GM19438 (cell line): ENCODE data around the gene IGSF9B.
A peak's percentile ranks its signal among the peaks of the same experiment; 100 is the strongest.

Source experiments
- ATAC-seq: cut with Tn5 transposase; IDR thresholded peaks from one replicate; pipeline ENCODE4 v1.9.1; 2021; ENCODE audit warnings: low read depth; ENCODE audit not compliant: unreplicated experiment

Gene IGSF9B

DNA sequence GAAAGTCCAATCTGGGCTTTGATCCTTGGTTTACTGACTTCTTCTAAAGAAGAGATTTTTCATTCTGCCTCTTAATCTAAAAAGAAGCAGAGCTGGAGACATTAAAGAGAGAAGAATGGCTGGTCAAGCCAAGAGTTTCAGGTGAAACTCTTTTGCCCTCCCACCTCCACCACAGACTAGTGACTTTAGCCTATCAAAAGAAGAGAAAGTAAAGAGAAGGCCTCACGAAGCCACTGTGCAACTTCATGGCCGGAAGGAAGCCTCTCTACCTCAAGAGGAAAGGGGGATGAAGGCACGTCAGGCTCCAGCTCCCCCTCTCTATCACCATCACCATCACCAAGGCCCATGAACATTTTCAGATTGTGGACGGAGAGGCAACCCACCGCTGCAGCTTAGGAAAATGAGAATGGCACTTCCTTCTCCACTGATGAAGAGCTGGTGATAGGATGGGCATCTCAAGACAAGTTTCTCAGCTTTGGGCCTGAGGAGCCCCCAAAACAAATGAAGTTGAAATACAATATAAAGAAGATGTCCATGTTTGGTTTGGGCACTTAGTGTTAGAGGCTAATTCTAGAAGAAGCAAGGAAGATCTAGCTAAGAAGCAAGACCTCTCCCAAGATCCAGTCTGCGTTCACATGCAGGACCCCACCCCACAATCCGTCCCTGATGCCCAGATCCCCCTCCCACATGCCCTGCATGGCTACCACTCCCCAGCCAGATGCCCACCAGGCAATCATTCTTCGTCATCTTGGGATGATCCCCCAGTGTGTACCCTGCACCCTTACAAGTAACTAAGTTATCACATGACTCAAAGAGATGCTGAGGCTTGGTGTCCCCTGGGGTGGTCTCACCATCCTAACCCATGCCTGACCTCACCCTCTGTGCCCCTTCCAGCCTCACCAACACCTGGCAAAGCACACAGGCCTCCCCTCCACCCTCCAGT lies 52.6 kb downstream of the IGSF9B start:
- ATAC-seq, result no peak

DNA sequence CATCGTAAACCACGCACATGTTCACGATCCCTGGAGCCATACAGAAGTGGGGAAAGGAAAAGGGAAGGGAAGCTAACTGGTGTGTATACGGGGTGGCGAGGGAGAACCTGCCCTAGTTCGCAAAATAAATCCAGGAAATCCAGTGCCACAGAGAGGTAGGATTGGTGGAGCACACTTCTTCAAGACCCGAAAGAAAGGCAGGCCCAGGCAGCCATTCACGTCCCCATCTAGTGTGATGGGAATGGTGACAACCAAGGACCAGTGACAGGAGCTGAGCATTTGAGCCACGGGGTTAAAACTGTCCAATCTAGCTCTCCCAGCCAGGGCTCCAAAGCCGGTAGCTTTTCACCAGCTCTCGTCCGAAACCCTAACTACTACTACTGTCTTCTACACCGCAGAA lies 53.7 kb downstream of the IGSF9B start:
- no peak for ATAC-seq

DNA sequence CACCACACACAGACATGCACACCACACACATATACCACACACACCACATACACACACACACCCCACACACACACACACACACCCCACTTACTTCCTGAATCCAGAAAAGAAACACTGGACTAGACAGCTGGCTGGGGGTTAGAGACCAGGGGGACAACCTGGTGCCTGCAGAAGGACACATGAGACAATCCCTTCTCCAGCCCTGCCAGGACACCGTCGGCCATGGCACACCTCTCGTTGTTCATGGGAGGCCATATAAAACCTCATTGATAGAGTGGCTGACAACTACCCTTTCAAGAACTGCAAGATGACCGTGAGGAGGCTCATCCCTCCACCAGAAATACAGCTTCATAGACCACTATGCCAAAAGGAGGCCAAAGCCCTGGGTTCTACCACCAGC lies 54.3 kb downstream of the IGSF9B start:
- ATAC-seq, result no peak

DNA sequence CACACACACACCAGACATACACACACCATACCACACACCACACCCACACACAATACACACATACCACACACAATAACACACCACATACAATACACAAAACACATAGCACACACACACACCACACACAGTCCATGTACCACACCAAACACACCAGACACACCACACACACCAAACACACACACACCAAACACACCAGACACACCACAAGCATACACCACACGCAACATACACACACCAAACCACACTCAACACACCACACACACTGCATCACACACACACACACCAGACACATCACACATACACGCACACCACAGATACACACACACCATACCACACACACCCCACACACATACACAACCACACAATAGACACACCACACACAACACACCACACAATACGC lies 54.8 kb downstream of the IGSF9B start:
- ATAC-seq, result no peak

DNA sequence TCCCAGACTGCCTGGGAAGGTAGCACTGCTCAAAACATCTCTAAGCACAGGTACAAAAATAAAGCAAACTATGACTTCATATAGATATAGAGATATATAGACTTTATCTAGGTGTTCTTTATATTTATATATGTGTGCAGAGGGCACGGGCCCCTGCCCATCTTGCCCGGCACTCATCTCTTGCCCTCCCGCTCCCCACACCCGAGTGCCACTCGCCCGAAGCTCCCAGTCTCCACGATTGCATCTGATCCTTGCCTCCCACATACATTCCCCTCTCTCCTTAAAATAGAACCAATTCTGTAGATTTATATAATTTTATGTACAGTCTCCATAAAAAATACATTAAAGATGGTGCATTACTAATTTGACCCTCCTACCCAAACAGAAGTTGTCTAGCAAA lies 55.5 kb downstream of the IGSF9B start:
- ATAC-seq, result no peak

DNA sequence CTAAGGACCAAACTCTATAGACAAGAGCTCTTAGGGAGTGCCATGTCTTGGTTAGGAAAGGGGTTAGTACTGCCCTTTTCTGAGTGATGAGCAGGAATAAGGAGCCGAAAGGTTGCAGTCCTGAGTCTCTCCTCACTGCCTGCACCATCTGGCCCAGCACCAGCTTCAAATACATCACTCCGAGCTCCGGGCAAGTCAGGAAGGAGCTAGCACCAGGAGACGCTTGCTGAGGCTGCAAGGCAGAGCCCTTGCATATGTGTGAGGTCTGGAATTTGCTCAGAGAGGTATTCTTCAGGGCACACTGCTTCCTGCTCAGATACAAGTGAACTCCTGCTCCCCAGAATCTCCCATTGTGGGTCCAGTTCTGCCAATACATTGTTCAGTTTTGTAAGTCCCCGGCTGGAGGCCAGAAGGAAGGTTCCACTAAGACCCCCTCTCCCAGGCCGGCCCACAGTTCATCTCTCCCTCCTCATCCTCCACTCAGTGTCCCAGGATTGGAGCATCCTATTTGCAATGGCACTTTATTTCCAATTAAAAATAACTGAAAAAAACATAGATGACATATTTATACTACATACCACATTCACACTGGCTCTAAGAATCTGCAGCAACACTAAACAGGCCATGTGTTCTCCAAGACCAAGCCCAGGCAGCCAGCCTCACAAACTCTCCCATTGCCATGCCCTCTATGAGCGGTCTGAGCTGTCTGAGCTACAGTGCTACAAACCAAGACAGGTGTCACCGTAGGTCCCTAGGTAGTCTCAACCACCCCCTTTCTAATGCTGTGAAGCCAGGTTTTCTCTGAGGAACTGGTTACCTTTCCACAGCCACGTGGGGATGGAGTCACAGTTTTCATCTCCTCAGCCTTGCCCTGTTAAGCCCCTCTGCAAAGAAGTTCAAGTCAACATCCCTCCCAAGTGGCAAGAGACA lies 56.3 kb downstream of the IGSF9B start:
- ATAC-seq, result no peak

DNA sequence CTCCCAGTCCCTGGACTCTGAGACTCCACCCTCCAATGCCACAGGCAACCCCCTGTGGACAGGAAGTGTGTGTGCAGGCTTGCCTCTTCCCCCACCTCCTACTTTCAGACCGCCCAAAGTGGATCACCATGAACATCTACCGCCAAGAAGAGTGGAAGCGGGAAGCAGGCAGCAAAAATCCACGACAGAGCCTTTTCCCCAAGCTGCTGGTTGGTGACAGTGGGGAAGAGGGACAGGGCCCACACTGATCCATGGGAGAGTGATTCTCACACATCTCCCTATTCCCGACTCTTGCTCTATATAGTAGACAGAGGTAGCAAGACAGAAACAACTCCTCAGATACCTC lies 58.0 kb downstream of the IGSF9B start:
- no peak for ATAC-seq

DNA sequence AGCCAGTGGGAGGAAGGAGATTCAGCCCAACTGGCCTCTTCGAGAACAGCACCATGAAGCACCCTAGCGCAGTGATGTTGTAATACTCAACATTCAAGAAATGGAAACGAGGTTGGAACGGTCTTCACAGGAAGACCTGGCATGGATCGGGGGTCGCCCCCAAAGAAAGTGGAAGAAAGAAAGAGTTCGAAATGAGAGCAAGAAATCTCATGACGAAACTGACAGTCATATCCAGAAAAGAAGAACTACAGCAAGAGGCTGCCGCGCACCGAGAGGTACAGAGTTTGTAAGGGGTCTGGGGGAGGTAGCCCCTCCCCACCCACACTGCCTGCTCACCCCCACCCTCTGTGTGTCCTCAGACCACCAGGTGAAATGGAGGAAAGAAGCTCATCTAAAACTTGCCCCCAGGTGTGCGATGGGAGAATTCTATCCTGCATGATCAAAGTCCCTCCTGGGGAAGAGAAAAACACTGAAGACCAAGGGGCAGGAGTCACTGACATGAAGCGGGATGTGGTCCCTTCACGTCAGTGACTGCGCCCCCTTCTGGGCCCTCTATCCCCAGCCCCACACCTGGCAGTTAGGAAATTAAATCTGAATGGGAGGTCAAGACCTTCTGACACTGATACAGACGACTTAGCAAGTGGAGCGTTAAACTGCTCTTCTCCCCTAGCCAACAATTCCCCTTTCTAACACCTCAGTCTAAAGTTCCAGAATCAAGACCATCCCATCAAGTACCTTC lies 58.6 kb downstream of the IGSF9B start:
- ATAC-seq, result no peak

DNA sequence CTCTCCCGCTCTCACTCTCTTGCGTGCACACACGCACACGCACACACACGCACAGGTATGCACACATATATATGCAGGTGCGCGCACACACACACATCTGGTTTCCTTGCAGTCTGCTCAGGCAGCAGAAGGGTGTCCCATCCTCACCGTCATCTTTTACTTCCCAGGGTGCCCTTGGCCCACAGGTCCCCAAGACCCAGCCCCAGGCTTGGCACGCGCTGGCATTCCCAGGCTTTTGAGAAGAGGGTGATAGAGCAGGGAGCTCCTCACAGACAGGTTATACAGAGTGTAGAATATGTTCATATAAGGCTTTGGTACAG lies 59.5 kb downstream of the IGSF9B start:
- no peak for ATAC-seq

DNA sequence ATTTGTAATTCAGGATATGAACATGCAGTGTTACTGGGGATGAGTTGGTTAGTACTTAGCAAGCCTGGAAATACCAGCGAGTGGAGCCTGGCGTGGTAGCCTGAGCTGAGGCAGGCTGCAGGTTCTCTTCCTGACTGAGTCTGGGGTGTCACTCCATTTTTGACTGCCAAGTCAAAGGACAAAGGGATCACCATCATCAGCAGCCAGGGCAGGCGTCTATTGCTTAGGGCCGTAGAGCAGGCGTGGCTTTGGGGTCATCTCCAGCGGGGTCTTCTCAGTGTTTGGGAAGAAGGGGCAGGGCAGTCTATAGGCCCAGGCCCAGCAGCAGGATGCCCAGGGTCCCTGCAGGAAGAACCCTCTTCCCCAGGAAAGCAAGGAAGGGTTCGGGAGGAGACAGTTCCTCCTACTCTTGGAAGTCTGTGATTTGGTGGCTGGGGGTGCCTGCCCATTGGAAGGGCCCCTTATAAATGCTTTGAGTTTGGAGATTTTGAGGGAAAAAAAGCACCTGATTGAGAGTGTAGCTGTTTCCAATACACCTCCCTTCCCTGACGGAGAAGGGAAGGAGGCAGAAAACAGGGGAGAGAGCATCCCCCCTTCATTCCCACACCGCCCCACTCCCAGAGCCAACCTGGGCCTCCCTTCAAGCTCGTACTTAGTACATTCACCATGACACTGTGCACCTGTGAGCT lies 60.0 kb downstream of the IGSF9B start:
- no peak for ATAC-seq

DNA sequence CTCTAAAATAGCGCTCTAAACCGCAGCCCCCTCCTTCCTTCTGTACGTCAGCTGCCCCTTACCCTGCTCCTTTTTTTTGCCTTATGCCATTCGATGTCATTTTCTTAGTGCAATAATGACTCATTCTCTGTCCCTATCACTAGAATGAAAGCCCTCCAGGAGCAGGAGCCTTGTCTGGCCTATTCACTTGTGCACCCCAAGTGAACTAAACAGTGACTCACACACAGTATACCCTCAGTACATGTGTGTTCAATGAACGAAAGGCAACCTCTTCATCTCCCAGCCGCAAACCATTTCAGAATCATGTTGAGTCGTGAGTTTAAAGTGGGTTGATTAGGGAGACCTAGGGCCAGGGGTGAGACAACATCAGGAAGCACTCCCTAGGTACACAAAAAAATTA lies 60.7 kb downstream of the IGSF9B start:
- no peak for ATAC-seq

DNA sequence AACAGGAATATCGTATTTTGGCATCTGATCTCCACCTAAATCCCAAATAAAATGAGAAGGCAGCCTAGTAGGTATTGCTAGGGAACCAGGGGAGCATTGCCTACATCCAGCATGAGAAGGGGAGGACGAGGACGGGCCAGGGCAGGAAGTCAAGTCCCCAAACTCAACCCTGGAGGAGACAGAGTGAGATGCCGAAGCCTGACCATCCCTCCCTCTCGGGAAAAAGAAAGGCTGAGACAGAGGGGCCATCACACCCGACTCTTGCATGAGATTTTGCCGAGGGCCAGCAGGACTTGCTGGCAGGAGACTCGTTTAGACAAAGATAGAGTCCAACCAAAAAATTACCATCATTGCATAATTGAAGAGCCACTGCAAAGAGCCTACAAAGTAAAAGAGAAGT lies 61.2 kb downstream of the IGSF9B start:
- ATAC-seq, result peak; percentile 19

DNA sequence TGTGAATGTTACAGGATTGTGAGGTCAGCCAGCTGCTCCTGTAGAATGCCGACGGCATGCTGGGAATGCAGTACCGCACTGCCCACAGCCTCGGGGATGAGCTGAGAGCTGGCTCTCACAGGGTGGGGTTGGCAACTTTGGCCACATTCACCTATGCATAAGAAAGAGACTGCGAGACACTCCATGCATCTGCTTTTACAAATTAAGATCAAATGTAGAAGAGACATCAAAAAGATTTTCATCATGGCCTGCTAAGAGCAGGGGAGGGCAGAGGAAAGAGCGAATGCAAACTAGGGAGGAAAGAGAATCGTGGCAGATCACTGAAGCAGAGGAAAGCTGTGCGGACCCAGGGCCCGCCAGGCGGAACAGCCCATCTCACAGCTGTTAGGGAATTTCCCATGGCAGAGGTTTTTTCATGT lies 61.7 kb downstream of the IGSF9B start:
- ATAC-seq, result peak; percentile 69

DNA sequence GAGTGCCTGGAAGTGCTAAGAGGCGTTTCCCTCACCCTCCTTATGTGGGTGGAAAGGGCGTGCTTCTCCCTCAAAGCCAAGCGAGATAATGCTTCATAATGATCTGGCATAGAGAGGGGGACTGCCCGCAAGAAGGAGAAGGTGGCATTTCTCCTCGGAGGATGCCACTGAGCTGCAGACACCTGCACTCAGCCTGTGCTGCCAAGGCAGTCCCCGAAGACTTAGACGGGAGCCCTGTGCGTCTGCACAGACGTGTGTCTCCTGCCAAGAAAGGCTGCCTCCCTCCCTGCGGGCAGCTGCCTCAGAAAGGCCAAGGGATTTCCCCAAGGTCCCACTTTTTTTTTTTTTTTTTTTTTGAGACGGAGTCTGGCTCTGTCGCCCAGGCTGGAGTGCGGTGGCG lies 63.4 kb downstream of the IGSF9B start:
- ATAC-seq, result no peak

DNA sequence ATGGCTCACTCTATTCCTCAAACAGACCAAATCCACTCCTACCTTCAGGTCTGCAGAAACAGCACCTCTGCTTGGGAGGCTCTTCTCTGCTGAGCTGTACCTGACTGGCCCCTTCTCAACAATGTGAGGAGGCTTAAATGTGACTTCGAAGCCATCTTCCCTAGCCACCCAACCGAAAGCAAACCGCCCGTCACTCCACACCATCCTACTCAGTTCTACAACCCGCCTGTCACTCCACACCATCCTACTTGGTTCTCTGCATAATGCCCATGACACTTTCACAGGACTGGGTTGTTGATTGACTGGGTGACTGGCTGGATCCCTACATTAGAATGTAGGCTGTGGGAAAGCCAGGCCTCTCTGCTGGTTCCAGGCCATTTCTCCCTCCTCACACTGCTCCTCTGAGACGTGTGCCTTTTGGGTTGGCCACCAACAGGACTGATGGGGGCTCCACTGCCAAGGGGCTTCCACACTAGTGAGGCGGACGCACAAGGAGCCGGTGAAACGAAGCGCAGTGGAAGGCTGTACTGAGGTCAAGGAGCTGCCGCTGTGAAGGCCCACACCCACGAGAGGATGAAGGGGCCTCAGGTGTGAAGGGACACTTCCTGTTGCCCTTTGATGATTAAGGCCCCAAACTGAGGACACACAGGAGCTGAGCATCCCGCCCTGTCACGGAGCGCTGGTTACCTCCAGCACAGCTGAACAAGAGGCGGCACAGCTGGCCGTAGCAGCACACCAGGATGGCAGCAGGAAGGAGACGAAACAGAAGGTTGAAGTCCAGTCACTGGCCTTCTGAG lies 64.0 kb downstream of the IGSF9B start:
- no peak for ATAC-seq

DNA sequence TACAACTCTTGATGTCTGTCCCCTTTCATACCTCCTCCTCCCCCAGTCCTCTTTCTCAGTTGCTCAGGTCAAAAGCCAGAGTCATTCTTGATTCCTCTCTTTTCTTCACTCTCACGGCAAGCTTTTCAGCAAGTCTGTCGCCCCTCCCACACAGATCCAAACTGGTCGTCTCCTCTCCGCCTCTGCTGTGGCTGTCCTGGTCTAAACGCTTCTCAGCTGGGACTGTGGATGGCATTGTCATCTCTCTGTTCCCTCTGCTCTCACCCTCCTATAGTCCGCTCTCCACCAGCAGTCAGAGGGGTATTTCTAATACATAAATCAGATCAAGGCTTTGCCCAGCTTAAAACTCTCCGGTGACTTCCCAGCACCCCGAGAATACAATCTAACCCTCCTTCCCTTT lies 64.6 kb downstream of the IGSF9B start:
- no peak for ATAC-seq

DNA sequence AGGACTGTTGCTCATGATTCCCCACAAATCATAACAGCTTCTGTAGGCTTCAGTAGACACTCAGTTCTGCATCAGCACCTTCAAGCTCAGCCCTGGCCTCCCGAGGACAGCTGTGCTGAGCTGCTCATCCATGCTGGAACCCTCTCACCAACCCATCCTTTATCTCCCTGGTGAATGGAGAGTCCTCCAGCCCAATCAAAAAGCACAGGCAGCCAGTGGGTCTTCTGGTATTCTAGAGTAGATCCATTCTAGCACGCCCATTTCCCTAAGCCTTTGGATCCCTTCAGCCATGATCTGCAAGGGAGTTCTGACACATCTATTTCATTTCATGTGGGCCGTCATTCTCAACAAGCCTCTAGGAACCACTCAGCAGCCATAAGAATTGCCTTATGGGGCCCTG lies 66.9 kb downstream of the IGSF9B start:
- ATAC-seq, result no peak

DNA sequence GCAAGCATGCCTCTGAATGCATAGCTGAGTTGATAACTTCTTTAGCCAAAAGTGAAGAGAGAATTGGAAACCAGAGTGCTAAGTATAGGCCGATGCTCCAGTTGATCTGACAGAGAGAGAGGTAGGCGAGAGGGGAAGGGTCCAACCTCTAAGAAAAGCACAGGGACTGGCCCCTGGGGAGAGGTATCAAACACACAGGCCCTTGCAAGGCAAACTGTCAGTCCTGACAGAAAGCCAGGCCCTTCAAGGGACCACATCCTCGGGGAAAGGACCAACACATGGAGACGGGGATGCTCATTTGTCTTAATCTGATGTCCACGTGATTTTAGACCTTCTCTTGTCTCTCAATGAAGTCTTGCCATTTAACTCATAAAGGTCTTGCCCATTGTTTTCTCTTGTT lies 67.6 kb downstream of the IGSF9B start:
- ATAC-seq, result no peak

DNA sequence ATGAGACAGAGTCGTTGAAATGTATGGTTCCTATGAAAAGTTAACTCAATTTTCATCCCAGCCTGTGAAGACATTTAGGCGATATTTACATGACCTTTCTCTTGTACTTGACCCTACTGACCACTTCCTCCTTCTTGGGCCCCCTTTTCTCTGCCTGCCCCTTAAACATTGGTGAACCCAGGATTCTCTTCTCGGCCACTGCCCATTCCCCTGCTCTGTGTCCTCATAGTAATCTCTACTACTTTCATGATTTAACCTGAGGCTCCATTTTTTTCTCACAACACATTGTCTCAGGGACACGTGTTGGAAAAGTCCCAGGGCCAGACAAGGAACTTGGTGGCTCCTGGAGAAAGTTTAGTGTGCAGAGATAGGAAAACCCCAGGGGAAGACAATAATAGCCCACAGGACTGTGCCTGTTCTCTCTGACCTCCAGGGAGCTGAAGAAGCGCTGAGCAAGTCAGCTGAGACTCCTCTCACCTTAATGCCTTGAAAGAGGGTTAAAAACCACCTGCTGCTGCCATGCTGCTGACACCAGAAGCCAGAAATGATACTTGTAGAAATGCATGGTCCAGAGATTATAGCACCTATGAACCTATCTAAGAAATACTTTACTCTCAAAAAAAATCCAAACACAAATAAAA lies 69.0 kb downstream of the IGSF9B start:
- ATAC-seq, result no peak
